B cell (primary cell): ENCODE measurements around the gene AP1S3. TPM values are rescaled to one million over a fixed set of nuclear protein-coding genes. Genes with fewer than 3 reads are reported as not detected.

ENCODE experiments used
- ATAC-seq: fragments of 200-7000 bp; cut with Tn5 transposase; one replicate; pipeline ENCODE4 v1.10.0; 2021; ENCODE audit warnings: low read depth, mild to moderate bottlenecking, moderate number of reproducible peaks, moderate library complexity
- CTCF ChIA-PET: fragments of 350-600 bp; sonication (Branson Sonifier 250); formaldehyde crosslinking; loops from one replicate; lab custom pipeline; 2021; ENCODE audit warnings: antibody characterized with exemption, inconsistent platforms; lab: Charles Lee
- POLR2A ChIA-PET: fragments of 350-600 bp; sonication (Branson Sonifier 250); formaldehyde crosslinking; loops from one replicate; lab custom pipeline; 2021; ENCODE audit warnings: antibody characterized with exemption; lab: Charles Lee
- DNase-seq: peaks from one replicate; pipeline ENCODE4 v3.0.0; 2013
- H2AFZ ChIP-seq: 2 replicates; pipeline ENCODE4 v1.6.1; 2012; ENCODE audit warnings: mild to moderate bottlenecking, low read depth, low read length; ENCODE audit not compliant: insufficient read depth, poor library complexity, severe bottlenecking
- H3K27ac ChIP-seq, 2 donors: 1 replicate in 1 of 2; 2 replicates in 1 of 2; pipeline ENCODE4 v1.5.1; 2012 to 2013; ENCODE audit warnings: low read length in 2 of 2, mild to moderate bottlenecking in 2 of 2, moderate library complexity in 1 of 2
- H3K27me3 ChIP-seq, 4 experiments: fragments of 200-600 bp in 1 of 4; sonication (generic) in 1 of 4; replicated peaks in 1 of 4; 1 replicate in 2 of 4; 2 replicates in 2 of 4; pipeline versions ENCODE4 v1.6.1 to v1.7.0; 2013 to 2016; ENCODE audit warnings: low read length in 3 of 4, mild to moderate bottlenecking in 2 of 4, mixed read lengths in 1 of 4, moderate library complexity in 1 of 4; ENCODE audit not compliant: insufficient read depth in 4 of 4, control insufficient read depth in 3 of 4; ENCODE audit errors: control extremely low read depth in 1 of 4
- H3K36me3 ChIP-seq, 2 experiments: replicated peaks in 1 of 2; 1 replicate in 1 of 2; 2 replicates in 1 of 2; pipeline versions ENCODE4 v1.6.1 to v1.7.1; 2013; ENCODE audit warnings: low read length in 1 of 2; ENCODE audit not compliant: insufficient read depth in 2 of 2, control insufficient read depth in 1 of 2; ENCODE audit errors: control extremely low read depth in 1 of 2, extremely low read depth in 1 of 2
- H3K4me1 ChIP-seq, 2 donors: fragments of 200-600 bp in 1 of 2; sonication (generic) in 1 of 2; 1 replicate in 1 of 2; 2 replicates in 1 of 2; pipeline versions ENCODE4 v1.5.1 to v1.6.1; 2013 to 2017; ENCODE audit warnings: low read length in 2 of 2; ENCODE audit not compliant: control insufficient read depth in 2 of 2, insufficient read depth in 2 of 2
- H3K4me2 ChIP-seq: replicated peaks from 2 replicates; pipeline ENCODE3; 2012; ENCODE audit warnings: mild to moderate bottlenecking, low read depth, low read length; ENCODE audit not compliant: poor library complexity, severe bottlenecking
- H3K4me3 ChIP-seq, 5 experiments: fragments of 200-600 bp in 1 of 5; sonication (generic) in 1 of 5; 1 replicate in 3 of 5; 2 replicates in 2 of 5; pipeline versions ENCODE4 v1.5.1 to v1.7.0; 2011 to 2016; ENCODE audit warnings: low read length in 4 of 5, mild to moderate bottlenecking in 4 of 5, low read depth in 2 of 5, control low read depth in 1 of 5, moderate library complexity in 1 of 5; ENCODE audit not compliant: insufficient read depth in 1 of 5; ENCODE audit errors: control extremely low read depth in 1 of 5, extremely low read depth in 1 of 5
- H3K79me2 ChIP-seq: fragments of 200-600 bp; sonication (generic); one replicate; pipeline ENCODE4 v1.6.0; 2016; ENCODE audit warnings: low read length; ENCODE audit not compliant: control insufficient read depth, insufficient read depth
- H3K9ac ChIP-seq: fragments of 200-600 bp; sonication (generic); 2 replicates; pipeline ENCODE4 v1.6.1; 2017; ENCODE audit warnings: mild to moderate bottlenecking, low read length, moderate library complexity
- H3K9me3 ChIP-seq, 3 donors: one replicate each; pipeline versions ENCODE4 v1.6.1 to v1.7.1; 2013; ENCODE audit warnings: low read length in 2 of 3; ENCODE audit not compliant: control insufficient read depth in 2 of 3, insufficient read depth in 1 of 3; ENCODE audit errors: control extremely low read depth in 1 of 3
- H4K20me1 ChIP-seq: 2 replicates; pipeline ENCODE4 v1.6.0; 2012; ENCODE audit warnings: mild to moderate bottlenecking, low read length; ENCODE audit not compliant: insufficient read depth, control insufficient read depth, poor library complexity, severe bottlenecking
- H3K27ac Mint-ChIP-seq: one replicate; pipeline ENCODE4 v1.8.0; 2021; ENCODE audit warnings: mixed read lengths
- H3K27me3 Mint-ChIP-seq: one replicate; pipeline ENCODE4 v1.8.0; 2021; ENCODE audit warnings: mixed read lengths
- H3K4me1 Mint-ChIP-seq: one replicate; pipeline ENCODE4 v1.8.0; 2021; ENCODE audit warnings: mixed read lengths
- H3K4me3 Mint-ChIP-seq: one replicate; pipeline ENCODE4 v1.8.0; 2021; ENCODE audit warnings: mixed read lengths
- H3K9me3 Mint-ChIP-seq: one replicate; pipeline ENCODE4 v1.8.0; 2022; ENCODE audit warnings: mixed read lengths; ENCODE audit not compliant: insufficient read depth
- CTCF ChIP-seq: fragments of 200-600 bp; IDR thresholded peaks from one replicate; pipeline ENCODE4 v1.8.0; 2022; ENCODE audit warnings: antibody characterized with exemption, mild to moderate bottlenecking
- EZH2 ChIP-seq: IDR thresholded peaks from 2 replicates; pipeline ENCODE4 v1.6.1; 2012; ENCODE audit warnings: borderline replicate concordance, low read depth, mild to moderate bottlenecking, moderate library complexity, low read length; ENCODE audit not compliant: insufficient read depth, poor library complexity, severe bottlenecking
- WGBS: methylation state at CpG from one replicate; pipeline ENCODE4 v1.1.5; 2013; ENCODE audit warnings: missing lambda C conversion rate; ENCODE audit not compliant: insufficient coverage; 5-methylcytosine and 5-hydroxymethylcytosine counted together
- intact Hi-C: fragments of 100-400 bp; cut with micrococcal nuclease; formaldehyde crosslinking; loops from one replicate; pipeline ENCODE4 v1.10.0; 2022
- polyA plus RNA-seq: library from polyadenylated mRNA; depleted of rRNA; stranded (reverse); fragments of >200 nt; gene quantifications from 2 replicates; pipeline ENCODE4 v1.2.3, GENCODE V29; 2012
- total RNA-seq, 2 donors: library from RNA; stranded (reverse); fragments of 120-200 nt in 1 of 2; gene quantifications; 1 replicate in 1 of 2; 2 replicates in 1 of 2; pipeline versions ENCODE4 v1.2.3 to v1.2.4, GENCODE V29; 2013 to 2022

Gene AP1S3
- total and polyA plus RNA-seq, 2 donors (not counting 1 experiment from before 2014, with no cell fraction given): 7.2 to 41.4 TPM

GRCh38 chr2:223759569-223760430, 77.6 kb downstream of the AP1S3 start:
- intact Hi-C loops: no loop called here
- 90% methylated on average over 7 of the region's 8 CpGs for WGBS
- Mint-ChIP-seq H3K27me3 (no peaks in the 10 kb centered on the region), H3K4me1 (peaks cover 7% of the 10 kb centered on the region), H3K9me3 (no peaks in the 10 kb centered on the region), H3K4me3 (no peak overlapping the region), H3K27ac (no peak overlapping the region)
- Histone ChIP-seq H3K27me3 (no peaks in the 10 kb centered on the region), H2AFZ (no peak overlapping the region), H3K79me2 (no peaks in the 10 kb centered on the region), H3K9ac (no peak overlapping the region), H3K27ac (no peak overlapping the region), H4K20me1 (no peaks in the 10 kb centered on the region), H3K9me3 (no peaks in the 10 kb centered on the region), H3K36me3 (peaks cover 0 to 4% of the 10 kb centered on the region in 2 experiments), H3K4me2 (no peak overlapping the region), H3K4me3 (no peak overlapping the region), H3K4me1 (peaks cover 0 to 6% of the 10 kb centered on the region in 2 donors)
- ATAC-seq (no peak), DNase-seq (no peak)
- CTCF ChIA-PET: interaction anchor here (1.4 kb wide), 1 partner anchor 58 kb away, joined by 4 read pairs; no protein-coding TSS in a partner anchor
- TF ChIP-seq CTCF (no peak), EZH2 (no peak)
- POLR2A ChIA-PET: no interaction called here
